Thoracic aorta (tissue), 2 donors: ENCODE results near the gene CPT1A. TPM values are rescaled to one million over a fixed set of nuclear protein-coding genes. Genes with fewer than 3 reads are reported as not detected.

Experiments used
- ATAC-seq: fragments of 150-250 bp; one replicate; pipeline ENCODE4 v1.8.0; 2017; ENCODE audit warnings: low read depth; ENCODE audit not compliant: insufficient number of reproducible peaks, low FRiP score
- DNase-seq: peaks from one replicate; pipeline ENCODE4 v3.0.0-alpha.2; 2020; ENCODE audit warnings: low spot score
- H3K27ac ChIP-seq, 2 donors: fragments of 200-600 bp; sonication (generic); 1 replicate in 1 of 2; 2 replicates in 1 of 2; pipeline ENCODE4 v1.5.1; 2016; ENCODE audit warnings: mild to moderate bottlenecking in 2 of 2, moderate library complexity in 2 of 2
- H3K27me3 ChIP-seq: fragments of 200-600 bp; sonication (generic); replicated peaks from 2 replicates; pipeline ENCODE4 v1.6.0; 2016; ENCODE audit warnings: mild to moderate bottlenecking; ENCODE audit not compliant: insufficient read depth
- H3K36me3 ChIP-seq: fragments of 200-600 bp; sonication (generic); one replicate; pipeline ENCODE4 v1.5.1; 2016
- H3K4me1 ChIP-seq, 2 donors: fragments of 200-600 bp; sonication (generic); 1 replicate in 1 of 2; 2 replicates in 1 of 2; pipeline versions ENCODE4 v1.5.1 to v1.6.0; 2016; ENCODE audit warnings: low read depth in 2 of 2, mild to moderate bottlenecking in 1 of 2; ENCODE audit not compliant: control insufficient read depth in 1 of 2
- H3K4me3 ChIP-seq: fragments of 200-600 bp; sonication (generic); 2 replicates; pipeline ENCODE4 v1.5.1; 2016; ENCODE audit warnings: mild to moderate bottlenecking
- H3K9me3 ChIP-seq: fragments of 200-600 bp; sonication (generic); 2 replicates; pipeline ENCODE4 v1.5.1; 2016
- total RNA-seq, 2 donors: library from RNA; depleted of rRNA; stranded (reverse); fragments of >200 nt; gene quantifications; one replicate each; pipeline versions ENCODE4 v1.1.0 to v1.2.3, GENCODE V29; 2016
- TF ChIP-seq, protein P1 (sequence below): fragments of 200-600 bp; sonication (generic); IDR thresholded peaks from one replicate; pipeline ENCODE4 v1.5.1; 2019; ENCODE audit warnings: antibody characterized with exemption

CPT1A gene
- total RNA-seq, 2 donors from 2014 or later = 61.1 to 75.3 TPM

DNA sequence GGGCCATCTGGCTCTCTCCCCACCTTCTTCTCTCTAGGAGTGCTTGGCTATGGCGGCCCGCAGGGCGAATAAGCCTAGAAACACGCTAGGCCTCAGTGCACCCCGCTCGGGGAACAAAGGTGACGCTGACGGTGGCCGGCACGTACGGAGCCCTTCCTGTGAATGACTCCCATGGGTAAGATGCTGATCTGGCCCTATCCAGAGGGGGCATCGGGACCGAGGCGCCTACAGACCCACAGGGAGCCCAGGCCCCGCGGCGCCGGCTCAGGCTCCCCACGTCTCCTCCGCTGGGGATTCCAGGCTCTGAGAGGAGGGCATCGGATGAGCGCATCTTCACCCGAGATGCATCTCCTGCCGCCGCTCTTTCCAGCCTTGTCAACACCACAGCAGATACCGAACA is 59.0 kb downstream of the CPT1A start:
- Histone ChIP-seq H3K4me3 (no peak overlapping the region), H3K27me3 (no peaks in the 10 kb centered on the region), H3K4me1 (no peaks in the 10 kb centered on the region), H3K9me3 (no peaks in the 10 kb centered on the region), H3K36me3 (peaks cover 72% of the 10 kb centered on the region), H3K27ac (no peak overlapping the region)
- ATAC-seq = no peak
- TF ChIP-seq, protein P1, sequence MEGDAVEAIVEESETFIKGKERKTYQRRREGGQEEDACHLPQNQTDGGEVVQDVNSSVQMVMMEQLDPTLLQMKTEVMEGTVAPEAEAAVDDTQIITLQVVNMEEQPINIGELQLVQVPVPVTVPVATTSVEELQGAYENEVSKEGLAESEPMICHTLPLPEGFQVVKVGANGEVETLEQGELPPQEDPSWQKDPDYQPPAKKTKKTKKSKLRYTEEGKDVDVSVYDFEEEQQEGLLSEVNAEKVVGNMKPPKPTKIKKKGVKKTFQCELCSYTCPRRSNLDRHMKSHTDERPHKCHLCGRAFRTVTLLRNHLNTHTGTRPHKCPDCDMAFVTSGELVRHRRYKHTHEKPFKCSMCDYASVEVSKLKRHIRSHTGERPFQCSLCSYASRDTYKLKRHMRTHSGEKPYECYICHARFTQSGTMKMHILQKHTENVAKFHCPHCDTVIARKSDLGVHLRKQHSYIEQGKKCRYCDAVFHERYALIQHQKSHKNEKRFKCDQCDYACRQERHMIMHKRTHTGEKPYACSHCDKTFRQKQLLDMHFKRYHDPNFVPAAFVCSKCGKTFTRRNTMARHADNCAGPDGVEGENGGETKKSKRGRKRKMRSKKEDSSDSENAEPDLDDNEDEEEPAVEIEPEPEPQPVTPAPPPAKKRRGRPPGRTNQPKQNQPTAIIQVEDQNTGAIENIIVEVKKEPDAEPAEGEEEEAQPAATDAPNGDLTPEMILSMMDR = no peak
- no peak for DNase-seq

DNA sequence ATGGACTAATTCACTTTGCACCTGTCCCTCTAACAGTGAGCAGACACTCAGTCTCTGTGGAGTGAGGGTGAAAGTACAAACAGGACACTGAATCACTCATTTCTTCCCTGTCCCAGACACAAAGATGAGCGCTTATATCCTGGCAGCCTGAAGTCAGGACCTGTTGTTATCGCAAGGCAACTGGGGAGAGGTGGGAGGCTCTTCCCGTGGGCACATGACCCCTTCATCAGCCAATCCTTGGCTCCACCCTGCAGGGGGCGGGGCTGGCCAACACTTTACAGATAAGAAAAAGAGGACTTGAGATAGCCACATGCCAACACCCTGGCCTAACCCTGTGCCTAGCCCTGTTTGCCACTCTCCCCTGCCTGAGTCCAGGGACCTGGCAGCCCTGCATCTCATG is 60.9 kb downstream of the CPT1A start:
- ATAC-seq = no peak
- Histone ChIP-seq H3K36me3 (peaks cover 74% of the 10 kb centered on the region), H3K4me3 (no peak overlapping the region), H3K27ac (no peak overlapping the region), H3K9me3 (no peaks in the 10 kb centered on the region), H3K4me1 (no peaks in the 10 kb centered on the region), H3K27me3 (no peaks in the 10 kb centered on the region)
- DNase-seq = no peak
- TF ChIP-seq, protein P1 = no peak

DNA sequence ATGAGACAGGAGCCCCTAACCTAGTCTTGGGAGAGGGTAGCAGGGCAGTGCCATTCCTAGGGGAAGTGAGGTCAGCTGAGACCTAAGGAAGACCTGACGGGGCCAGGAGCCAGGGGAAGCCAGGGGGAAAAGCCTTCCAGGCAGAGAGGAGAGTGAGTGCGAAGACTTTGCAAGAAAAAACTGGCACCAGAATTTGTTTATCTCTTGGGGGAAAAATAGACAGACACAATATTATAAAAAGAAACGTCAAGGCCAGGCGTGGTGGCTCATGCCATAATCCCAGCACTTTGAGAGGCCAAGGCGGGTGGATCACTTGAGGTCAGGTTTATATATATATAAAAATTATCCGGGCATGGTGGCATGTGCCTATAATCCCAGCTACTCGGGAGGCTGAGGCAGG is 63.5 kb downstream of the CPT1A start:
- Histone ChIP-seq H3K27ac (no peak overlapping the region), H3K36me3 (peaks cover 78% of the 10 kb centered on the region)
- ATAC-seq = no peak

DNA sequence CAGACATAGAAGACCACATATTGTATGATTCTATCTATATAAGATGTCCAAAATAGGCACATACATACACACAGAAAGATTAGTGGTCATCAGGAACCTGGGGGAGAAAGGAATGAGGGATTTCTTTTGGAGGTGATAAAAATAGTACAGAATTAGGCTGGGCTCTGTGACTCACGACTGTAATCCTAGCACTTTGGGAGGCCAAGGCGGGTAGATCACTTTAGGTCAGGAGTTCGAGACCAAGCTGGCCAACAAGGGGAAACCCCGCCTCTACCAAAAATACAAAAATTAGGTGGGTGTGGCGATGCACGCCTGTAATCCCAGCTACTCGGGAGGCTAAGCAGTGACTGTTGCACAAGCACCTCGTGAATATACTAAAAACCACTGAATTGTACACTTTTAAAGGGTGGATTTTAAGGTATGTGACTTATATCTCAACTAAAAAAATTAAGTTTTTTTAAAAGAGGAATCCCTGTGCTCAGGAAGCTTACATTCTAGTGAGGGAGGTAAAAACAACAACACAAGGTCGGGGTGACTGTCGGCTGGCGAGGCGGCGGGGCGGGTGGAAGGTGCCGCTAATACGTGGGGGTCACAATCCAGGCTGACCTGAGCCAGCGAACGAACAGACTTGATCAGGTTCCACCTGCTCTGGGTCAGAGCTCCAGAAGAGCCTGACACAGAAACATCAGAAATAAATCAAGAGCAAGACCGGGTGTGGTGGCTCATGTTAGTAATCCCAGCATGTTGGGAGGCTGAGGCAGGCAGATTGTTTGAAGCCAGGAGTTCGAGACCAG is 65.1 kb downstream of the CPT1A start:
- no peak for DNase-seq
- H3K4me1 ChIP-seq = no peaks in the 10 kb centered on the region
- peaks cover 84% of the 10 kb centered on the region for H3K36me3 ChIP-seq
- H3K4me3 ChIP-seq = no peak overlapping the region
- no peaks in the 10 kb centered on the region for H3K9me3 ChIP-seq
- H3K27ac ChIP-seq = no peak overlapping the region
- ATAC-seq = no peak
- TF ChIP-seq, protein P1 = no peak
- H3K27me3 ChIP-seq = no peaks in the 10 kb centered on the region

More for the DNA sequence above, 63.5 kb downstream of the CPT1A start:
- no peak for DNase-seq
- no peaks in the 10 kb centered on the region for H3K9me3 ChIP-seq
- TF ChIP-seq, protein P1 = no peak
- no peaks in the 10 kb centered on the region for H3K4me1 ChIP-seq
- no peak overlapping the region for H3K4me3 ChIP-seq
- no peaks in the 10 kb centered on the region for H3K27me3 ChIP-seq

DNA sequence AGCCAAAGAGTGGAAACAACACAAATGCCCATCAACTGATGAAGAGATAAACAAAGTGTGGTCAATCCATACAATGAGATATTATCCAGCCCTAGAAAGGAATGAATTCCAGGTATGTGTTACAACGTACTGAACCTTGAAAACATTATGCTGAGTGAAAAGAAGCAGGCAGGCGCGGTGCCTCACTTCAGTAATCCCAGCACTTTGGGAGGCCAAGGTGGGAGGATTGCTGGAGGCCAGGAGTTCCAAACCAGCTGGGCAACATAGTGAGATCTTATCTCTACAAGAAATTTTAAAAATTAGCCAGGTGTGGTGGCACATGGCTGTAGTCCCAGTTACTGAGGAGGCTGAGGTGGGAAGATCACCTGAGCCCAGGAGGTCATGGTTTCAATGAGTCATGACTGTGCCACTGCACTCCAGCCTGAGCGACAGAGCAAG is 65.7 kb downstream of the CPT1A start:
- TF ChIP-seq, protein P1 = no peak
- no peak overlapping the region for H3K4me3 ChIP-seq
- DNase-seq (no peak), ATAC-seq (no peak)
- no peaks in the 10 kb centered on the region for H3K4me1 ChIP-seq
- H3K27me3 ChIP-seq = no peaks in the 10 kb centered on the region
- no peaks in the 10 kb centered on the region for H3K9me3 ChIP-seq
- peaks cover 87% of the 10 kb centered on the region for H3K36me3 ChIP-seq
- H3K27ac ChIP-seq = no peak overlapping the region
